ENCODE measurements around the gene LTC4S. TPM values are rescaled to one million over a fixed set of nuclear protein-coding genes. Genes with fewer than 3 reads are reported as not detected.
A peak's percentile ranks its signal among the peaks of the same experiment; 100 is the strongest.

Gene LTC4S
- total RNA-seq, 1 experiment from 2014 or later: 2.4 TPM

DNA sequence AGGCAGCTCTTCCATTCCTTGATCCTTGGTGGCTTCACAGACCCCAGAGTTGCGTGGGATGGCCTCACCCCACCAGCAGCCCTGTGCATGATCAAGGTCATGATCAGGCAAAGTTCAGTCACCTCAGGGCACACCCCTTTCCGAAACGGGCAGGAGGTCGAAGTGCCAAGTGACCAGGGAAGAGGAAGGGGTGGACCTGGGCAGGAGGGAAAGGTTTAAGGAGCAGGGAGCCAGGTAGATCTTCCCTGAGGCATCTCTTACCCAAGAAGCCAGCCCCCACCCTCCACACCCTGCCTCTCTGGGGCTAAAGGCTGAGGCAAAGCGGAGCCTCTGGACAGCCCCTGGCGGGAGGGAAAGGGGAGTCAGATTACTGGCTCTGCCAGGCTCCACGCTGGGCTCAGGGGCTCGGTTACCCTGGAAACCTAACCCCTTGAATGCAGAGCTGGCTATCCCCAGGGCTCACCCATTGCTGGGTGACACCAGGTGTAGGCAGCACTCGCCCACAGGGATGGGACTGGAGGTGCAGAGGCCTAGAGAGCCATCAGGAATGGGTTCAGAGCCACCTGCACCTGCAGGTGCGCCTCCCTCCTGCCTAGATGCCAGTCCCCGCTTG lies 9.3 kb downstream of the LTC4S start:
- intact Hi-C loops (cut with micrococcal nuclease; ENCODE audit: unreplicated experiment): no loop called here
- TF ChIP-seq, protein P1, sequence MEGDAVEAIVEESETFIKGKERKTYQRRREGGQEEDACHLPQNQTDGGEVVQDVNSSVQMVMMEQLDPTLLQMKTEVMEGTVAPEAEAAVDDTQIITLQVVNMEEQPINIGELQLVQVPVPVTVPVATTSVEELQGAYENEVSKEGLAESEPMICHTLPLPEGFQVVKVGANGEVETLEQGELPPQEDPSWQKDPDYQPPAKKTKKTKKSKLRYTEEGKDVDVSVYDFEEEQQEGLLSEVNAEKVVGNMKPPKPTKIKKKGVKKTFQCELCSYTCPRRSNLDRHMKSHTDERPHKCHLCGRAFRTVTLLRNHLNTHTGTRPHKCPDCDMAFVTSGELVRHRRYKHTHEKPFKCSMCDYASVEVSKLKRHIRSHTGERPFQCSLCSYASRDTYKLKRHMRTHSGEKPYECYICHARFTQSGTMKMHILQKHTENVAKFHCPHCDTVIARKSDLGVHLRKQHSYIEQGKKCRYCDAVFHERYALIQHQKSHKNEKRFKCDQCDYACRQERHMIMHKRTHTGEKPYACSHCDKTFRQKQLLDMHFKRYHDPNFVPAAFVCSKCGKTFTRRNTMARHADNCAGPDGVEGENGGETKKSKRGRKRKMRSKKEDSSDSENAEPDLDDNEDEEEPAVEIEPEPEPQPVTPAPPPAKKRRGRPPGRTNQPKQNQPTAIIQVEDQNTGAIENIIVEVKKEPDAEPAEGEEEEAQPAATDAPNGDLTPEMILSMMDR (IDR thresholded peaks at IDR 0.05; ENCODE audit: insufficient read depth in 1 of 2, low read depth in 1 of 2, low read length in 1 of 2, severe bottlenecking in 1 of 2, unreplicated experiment in 1 of 2): no peak
- POLR2A ChIA-PET: no interaction called here
- Mint-ChIP-seq H3K4me1 (ENCODE audit: low read depth, unreplicated experiment) (peaks cover 13% of the 10 kb centered on the region), H3K27ac (ENCODE audit: unreplicated experiment) (no peak overlapping the region), H3K9me3 (ENCODE audit: unreplicated experiment) (no peaks in the 10 kb centered on the region), H3K36me3 (ENCODE audit: insufficient read depth, unreplicated experiment) (peaks cover 69% of the 10 kb centered on the region), H3K27me3 (ENCODE audit: insufficient read depth, unreplicated experiment) (no peaks in the 10 kb centered on the region), H3K4me3 (ENCODE audit: unreplicated experiment) (no peak overlapping the region)
- no peaks in the 10 kb centered on the region for H3K9me3 ChIP-seq
- CTCF ChIA-PET: no interaction called here
- H3K4me3 ChIP-seq (ENCODE audit: low read depth, low read length): no peak overlapping the region
- H3K27me3 ChIP-seq (replicated peaks; ENCODE audit: control insufficient read depth, insufficient read depth, low read length): no peaks in the 10 kb centered on the region
- no TSS peak for BruUV-seq (replicated peaks)
- no peak for DNase-seq
- H3K36me3 ChIP-seq (ENCODE audit: control insufficient read depth, insufficient read depth, low read length): peaks cover 9% of the 10 kb centered on the region
- peaks cover 18% of the 10 kb centered on the region for H3K4me1 ChIP-seq

DNA sequence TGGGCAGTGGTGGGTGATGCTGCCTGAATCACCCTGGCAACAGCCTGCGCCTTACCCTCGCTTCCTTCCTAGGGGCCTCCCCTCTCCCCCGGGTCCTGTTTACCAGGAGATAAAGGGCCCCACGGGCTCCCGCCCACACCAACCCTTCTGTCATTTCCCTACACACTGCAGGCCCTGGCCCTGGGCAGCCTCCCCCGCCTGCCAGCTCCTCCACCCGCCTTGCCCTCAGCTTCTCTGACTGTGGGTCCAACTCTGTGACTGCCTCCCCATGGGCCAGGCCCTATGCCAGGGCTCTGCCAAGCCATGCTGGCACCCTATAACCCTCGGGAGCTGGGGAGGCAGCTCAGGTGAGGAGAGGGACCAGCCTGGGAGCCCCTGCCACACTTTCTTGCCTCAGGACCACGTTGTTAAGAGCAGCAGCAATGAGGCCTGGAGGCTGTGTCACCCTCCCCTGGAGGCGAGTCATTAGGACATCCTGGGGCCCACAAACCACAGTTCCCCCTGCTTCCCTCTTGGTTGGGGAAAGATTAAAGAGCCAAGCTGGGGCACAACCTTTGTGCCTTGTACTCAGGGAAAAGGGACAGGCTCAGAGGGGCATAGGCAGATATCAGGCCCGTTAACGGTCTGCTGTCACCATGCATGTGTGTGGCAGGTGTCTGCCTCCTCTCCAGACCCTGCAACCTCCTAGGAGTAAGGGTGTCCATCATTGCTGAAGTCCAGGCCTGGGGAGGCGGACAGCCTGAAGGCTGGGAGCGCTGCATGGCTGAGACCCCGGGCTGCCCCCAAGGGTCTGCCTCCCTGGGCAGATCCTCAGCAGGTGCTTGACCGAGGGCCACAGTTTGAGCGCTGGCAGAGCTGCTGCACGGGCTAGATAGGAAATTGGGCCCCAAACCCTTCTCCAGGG lies 10.1 kb downstream of the LTC4S start:
- Histone ChIP-seq H3K36me3 (ENCODE audit: control insufficient read depth, insufficient read depth, low read length) (peaks cover 9% of the 10 kb centered on the region), H3K27me3 (replicated peaks; ENCODE audit: control insufficient read depth, insufficient read depth, low read length) (no peaks in the 10 kb centered on the region), H3K9me3 (no peaks in the 10 kb centered on the region), H3K4me3 (ENCODE audit: low read depth, low read length) (no peak overlapping the region), H3K4me1 (peaks cover 18% of the 10 kb centered on the region)
- BruUV-seq (replicated peaks): no TSS peak
- peak overlapping the region; percentile 81 for H3K27ac Mint-ChIP-seq (ENCODE audit: unreplicated experiment)
- peaks cover 69% of the 10 kb centered on the region for H3K36me3 Mint-ChIP-seq (ENCODE audit: insufficient read depth, unreplicated experiment)
- POLR2A ChIA-PET: no interaction called here
- CTCF ChIA-PET: no interaction called here
- H3K4me1 Mint-ChIP-seq (ENCODE audit: low read depth, unreplicated experiment): peaks cover 13% of the 10 kb centered on the region
- TF ChIP-seq, protein P1 (IDR thresholded peaks at IDR 0.05; ENCODE audit: insufficient read depth in 1 of 2, low read depth in 1 of 2, low read length in 1 of 2, severe bottlenecking in 1 of 2, unreplicated experiment in 1 of 2): no peak
- no peak for DNase-seq
- peak overlapping the region; percentile 37 for H3K4me3 Mint-ChIP-seq (ENCODE audit: unreplicated experiment)
- H3K27me3 Mint-ChIP-seq (ENCODE audit: insufficient read depth, unreplicated experiment): no peaks in the 10 kb centered on the region
- intact Hi-C loops (cut with micrococcal nuclease; ENCODE audit: unreplicated experiment): no loop called here
- no peaks in the 10 kb centered on the region for H3K9me3 Mint-ChIP-seq (ENCODE audit: unreplicated experiment)

DNA sequence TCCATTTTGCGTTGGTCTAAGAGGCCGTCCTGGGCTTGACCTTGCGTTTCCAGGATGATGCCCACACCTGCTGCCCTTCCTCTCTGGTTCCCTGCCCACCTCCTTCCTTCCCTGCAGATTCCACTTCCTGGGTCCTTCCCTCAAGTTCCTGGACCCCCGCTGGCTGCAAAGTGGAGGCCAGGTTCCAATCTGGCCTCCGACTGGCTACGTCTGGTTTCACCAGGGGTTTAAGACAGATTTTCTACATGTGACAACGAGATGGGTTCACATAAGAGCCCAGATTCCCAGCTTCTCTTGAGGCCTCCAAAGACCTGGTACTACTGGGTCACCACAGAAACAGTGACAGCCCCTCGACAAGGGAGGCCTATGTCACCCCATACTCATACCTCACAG lies 10.8 kb downstream of the LTC4S start:
- BruUV-seq (replicated peaks): no TSS peak
- DNase-seq: no peak
- Histone ChIP-seq H3K4me1 (peaks cover 18% of the 10 kb centered on the region), H3K36me3 (ENCODE audit: control insufficient read depth, insufficient read depth, low read length) (peaks cover 5% of the 10 kb centered on the region), H3K27me3 (replicated peaks; ENCODE audit: control insufficient read depth, insufficient read depth, low read length) (no peaks in the 10 kb centered on the region), H3K4me3 (ENCODE audit: low read depth, low read length) (peak overlapping the region; percentile 97), H3K9me3 (no peaks in the 10 kb centered on the region)
- H3K9me3 Mint-ChIP-seq (ENCODE audit: unreplicated experiment): no peaks in the 10 kb centered on the region
- H3K4me3 Mint-ChIP-seq (ENCODE audit: unreplicated experiment): peak overlapping the region; percentile 72
- peak overlapping the region; percentile 81 for H3K27ac Mint-ChIP-seq (ENCODE audit: unreplicated experiment)
- peaks cover 13% of the 10 kb centered on the region for H3K4me1 Mint-ChIP-seq (ENCODE audit: low read depth, unreplicated experiment)
- POLR2A ChIA-PET: no interaction called here
- peaks cover 64% of the 10 kb centered on the region for H3K36me3 Mint-ChIP-seq (ENCODE audit: insufficient read depth, unreplicated experiment)
- TF ChIP-seq, protein P1 (IDR thresholded peaks at IDR 0.05; ENCODE audit: insufficient read depth in 1 of 2, low read depth in 1 of 2, low read length in 1 of 2, severe bottlenecking in 1 of 2, unreplicated experiment in 1 of 2): no peak
- no peaks in the 10 kb centered on the region for H3K27me3 Mint-ChIP-seq (ENCODE audit: insufficient read depth, unreplicated experiment)
- CTCF ChIA-PET: no interaction called here
- intact Hi-C loops (cut with micrococcal nuclease; ENCODE audit: unreplicated experiment): no loop called here

All from Caco-2 (cell line).